T1000 (cell line): ENCODE measurements around the gene LIPE.

Source experiments
- DNase-seq: peaks from one replicate; lab custom pipeline; 2025; ENCODE audit warnings: mixed read lengths; lab: John Stamatoyannopoulos, UW

Gene LIPE

DNA sequence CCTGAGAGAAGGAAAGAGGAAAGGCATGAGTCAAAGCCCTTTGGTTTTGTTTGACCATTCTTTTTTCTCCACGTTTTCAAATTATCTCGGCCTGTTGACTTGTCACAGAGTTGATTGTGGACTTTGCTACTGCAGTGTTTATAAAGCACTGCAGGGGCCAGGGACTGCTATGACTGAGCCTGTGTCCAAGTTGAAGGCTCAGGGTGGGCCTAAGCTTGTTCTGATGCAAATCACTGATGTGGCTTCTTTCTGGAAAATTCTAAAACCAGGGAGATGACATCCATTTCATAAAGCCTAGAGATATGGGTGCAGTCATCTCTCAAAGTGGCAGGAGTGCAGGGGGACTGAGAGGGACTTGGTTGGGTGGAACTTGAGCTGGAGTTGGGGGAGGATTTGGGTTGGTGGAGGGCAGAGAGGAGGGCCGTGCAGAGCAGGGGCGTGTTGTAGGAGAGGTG, 16.8 kb upstream of the LIPE start:
- no peak for DNase-seq

DNA sequence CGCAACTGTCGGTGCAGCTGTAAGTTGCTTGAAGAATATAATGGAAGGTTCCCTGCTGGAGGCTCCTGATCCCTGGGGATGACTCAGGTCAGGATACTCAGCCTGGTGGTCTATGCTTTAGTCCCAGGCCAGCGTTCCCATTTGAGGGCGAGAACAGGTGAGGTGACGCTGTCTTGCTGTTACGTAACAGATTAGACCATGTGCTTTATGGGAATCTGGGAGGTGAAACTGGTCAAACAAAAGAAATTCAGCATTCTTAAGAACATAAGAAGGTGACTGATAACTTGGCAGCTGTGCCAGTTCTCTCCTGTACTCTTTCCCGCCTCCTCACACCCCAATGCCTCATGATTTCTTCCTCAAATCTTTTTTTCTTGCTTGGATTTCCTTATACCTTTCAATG, 15.6 kb upstream of the LIPE start, which contains the start of gene CXCL17:
Gene CXCL17 (minus strand): TSS at position 114 of the 400 bp plus-strand sequence. CDS start 114 bp downstream, outside the sequence.
- DNase-seq = no peak

DNA sequence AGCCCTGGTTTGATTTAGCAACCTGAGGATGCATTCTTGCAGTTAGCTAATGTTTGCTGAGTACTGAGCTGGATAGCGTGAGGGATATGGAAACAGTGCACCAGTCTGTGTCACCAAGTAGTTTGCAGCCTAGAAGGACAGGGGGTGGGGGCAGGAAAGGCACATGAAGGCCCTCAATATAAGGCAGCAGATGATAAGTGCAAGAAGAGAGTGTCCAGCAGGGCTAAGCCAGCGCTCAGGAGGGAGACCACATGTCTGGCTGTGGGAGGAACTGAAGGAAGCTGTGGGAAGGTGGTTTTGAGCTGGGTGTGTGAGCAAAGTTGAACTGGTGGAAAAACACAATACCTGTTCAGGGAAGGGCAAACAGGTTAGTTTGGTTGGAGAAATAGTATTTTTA, 13.9 kb upstream of the LIPE start:
- no peak for DNase-seq

DNA sequence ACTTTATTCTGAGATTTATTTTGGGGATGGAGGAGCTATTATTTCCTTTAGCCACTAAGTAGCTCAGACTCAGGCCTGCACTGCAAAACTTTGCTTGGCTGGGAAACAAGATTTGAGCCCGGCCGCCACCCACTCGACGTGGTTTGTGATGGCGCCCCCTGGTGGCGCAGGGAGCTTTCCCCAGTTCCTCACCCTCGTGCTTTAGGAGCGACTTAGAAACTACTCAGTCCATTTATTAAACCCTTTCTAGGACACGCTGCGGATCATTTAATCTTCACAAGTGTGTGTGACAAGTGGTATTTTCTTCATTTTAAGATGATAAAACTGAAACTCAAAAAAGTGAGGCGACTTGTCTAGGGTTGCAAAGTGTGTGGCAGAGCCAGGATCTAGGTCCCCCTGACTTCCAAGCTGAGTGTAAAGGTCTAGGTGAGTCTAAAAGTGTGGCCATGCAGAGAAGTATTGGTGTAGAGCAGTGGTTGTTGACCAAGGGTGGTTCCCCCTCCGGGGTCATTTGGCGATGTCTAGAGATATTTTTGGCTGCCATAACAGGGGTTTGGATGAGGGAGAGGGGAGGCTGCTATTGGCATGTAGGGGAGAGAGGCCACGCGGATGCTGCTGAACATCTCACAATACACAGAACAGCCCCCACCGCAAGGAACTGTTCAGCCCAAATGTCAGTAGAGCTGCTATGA, 13.3 kb upstream of the LIPE start:
- peak; percentile 5 for DNase-seq

DNA sequence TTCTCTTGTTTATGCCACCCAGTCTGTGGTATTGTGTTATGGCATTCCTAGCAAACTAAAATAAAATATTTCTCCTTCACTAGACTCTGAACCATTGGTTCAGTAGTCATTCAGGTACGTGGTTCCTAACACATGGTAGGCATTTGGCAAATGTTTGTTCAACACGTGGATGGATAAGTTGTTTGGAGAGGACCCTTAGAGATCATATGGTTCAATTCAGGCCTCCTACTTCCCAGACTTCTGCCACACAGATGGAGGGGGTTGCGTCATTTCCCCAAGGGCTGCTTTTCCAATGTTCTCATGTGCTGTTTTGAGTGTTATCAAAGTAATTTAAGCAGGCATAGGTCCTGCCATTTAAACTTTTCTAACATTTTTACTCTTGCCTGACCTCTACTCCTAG, 8.8 kb upstream of the LIPE start:
- no peak for DNase-seq

DNA sequence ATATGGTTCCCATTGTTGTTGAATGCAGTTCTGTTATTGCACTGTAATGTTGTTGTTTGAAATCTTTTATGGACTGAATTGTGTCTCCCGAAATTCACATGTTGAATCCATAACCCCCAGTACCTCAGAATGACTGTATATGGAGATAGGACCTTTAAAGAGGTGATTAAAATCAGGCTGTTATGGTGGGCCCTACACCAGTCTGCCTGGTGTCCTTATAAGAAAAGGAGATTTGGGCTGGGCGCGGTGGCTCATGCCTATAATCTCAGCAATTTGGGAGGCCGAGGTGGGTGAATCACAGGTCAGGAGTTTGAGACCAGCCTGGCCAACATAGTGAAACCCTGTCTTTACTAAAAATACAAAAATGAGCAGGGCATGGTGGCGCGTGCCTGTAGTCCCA, 8.1 kb upstream of the LIPE start:
- DNase-seq = no peak

DNA sequence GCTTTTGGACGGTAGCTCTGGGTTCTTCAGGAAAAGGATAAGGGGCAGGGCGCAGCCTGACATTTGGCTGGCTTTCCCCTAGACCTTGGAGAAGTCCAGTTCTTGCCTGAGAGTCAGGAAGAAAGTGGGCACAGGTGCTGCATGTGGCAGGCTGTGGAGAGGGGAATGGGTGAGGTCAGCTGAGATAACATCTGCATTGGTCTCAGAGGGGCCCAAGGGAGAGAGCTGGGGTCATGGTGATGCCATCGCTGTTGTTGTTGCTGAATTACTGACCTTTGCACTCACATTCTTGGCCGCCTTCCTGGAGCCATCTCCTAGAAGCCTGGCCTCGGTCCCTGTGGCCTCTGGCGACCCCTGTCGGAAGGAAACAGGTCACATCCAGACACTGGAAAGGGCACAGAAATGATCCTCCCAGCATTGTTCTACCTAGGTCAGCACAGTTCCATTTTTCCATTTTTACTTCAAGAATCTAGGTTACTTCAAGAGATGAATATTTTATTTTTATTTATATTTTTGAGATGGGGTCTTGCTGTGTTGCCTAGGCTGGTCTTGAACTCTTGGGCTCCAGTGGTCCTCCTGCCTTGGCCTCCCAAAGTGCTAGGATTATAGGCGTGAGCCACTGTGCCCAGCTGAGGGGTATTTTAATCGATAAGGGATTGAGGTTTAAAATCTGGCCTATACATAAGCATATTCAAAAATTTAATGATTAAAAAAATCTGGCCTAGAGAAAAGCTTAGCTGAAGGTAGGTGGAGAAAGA, 6.5 kb upstream of the LIPE start:
- DNase-seq = peak; percentile 43

DNA sequence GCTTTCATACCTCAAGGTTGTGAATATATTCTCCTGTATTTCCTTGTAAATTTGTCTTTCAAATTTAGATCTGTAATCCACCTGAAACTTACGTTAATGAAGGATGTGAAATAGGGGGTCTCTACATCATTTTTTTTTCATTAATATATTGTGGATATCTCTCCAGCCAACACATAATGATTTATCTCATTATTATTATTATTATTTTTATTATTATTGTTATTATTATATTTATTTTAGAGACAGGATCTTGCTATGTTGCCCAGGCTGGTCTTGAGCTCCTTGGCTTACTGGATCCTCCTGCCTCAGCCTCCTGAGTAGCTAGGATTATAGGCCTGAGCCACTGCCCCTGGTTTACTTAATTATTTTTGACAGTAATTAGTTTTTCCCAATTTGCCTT, 4.3 kb upstream of the LIPE start:
- DNase-seq = no peak

DNA sequence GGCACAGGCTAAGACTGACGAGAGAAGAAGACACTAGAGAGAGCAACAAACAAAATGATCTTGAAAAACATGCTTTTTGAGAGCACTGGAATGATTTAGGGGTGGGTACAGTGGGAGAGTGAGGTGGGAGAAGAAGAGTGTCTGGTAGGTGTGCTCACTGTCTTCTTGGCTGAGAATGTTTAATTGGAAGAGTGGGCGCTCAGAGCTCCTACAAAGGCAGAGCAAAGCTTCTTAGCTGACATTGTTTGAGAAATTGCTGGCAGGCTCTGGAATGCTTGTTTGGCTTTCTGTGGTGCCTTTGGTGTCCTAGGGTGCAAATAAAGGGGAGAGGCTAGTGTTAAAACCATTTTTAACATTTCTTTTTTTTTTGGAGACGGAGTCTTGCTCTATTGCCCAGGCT, 1.5 kb upstream of the LIPE start:
- no peak for DNase-seq

DNA sequence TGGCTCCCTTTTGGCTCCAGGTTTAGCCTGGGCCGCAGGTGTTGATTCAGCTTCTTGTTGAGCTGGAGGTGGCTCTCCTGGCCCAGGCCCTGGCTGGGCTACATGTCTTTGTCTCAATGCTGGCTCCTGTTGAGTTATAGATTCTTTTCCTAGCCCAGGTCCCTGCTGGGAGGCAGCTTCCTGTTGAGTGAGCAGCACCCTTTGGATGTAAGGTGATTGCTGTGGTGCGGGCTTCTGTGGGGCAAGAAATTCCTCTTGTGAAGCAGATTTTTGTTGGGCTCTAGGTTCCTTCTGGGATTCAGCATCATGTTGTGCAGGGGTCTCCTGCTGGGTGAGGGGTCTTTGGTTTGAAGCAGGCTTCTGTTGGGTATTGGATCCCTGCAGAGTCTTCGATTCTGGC, 545 bp downstream of the LIPE start:
- no peak for DNase-seq

DNA sequence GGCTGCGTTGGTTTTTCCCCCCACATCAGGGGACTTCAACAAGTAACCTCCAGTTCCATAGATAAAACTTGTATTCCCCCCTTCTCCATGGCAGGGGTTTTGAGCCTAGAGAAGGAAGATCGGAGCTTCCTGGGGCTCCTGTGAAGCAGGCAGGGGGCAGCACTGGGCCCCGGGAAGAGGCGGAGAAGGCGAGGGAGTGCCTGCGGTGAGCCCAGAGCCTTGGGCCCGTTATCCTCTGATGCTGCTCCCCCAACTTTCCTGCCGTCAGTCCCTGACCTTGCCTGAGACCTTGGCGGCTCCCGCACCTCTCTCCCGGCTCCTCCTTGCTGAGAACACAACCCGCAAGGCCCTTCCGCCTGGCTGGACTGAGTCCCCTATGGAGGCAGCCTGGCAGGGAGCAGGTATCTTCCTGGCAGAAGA, 2.5 kb downstream of the LIPE start:
- DNase-seq = no peak

DNA sequence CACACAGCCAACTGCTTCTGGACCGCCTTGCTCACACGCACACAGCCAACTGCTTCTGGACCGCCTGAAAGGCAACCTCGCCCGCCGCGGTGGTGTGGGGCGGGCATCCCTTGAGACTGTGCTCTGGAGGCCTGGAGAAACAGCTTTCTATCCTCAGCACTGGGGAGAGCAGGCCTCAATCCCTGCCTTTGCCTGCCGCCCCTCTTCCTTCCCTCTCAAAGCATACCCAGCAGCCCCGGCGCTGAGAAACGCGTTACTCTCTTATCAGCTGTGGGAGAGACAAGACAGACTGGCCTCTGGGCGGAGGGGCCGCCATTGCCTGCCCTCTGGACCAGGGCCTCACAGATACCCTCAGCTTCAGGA, 2.9 kb downstream of the LIPE start:
- DNase-seq = no peak

DNA sequence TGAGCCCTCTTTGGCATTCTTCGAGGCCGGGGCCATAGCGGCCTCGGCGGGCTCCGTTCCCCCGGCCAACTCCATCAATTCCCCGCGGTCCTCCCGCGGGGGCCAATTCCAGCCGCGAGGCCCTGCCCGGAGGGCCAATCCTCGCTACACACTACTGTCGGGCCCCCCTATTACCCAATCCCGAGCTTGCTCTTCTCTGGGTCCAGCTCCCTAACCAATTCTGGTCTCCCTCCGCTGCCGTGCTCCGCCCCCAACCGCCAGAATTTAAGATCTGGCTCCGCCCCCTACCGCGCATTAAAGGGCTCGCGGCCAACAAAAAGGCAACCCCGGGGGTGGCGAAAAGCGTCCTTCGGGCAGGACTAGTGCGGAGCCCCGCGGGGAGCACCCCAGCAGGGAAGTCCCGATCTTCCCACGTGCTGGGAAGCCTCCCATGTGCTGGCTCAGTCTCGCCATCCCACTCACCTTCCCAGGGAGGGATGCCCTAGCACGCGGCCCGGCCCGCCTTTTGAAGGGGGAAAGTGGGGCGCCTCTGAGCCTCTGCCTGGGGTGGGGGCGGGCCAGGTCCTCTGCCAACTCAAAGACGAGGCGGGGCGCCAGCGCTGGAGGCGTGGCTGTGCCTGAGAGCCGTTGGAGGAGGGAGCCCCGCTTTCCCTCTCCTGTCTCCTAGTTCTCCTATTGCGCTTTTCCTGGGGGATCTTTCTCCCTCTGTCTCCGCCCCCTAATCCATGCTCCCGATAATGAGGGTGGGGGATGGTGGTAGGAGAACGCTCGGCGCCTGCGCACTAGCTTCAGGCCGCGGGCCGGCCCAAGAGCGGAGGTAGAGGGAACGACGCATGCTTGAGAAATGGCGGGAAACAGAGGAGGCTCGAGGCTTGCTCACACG, 3.5 kb downstream of the LIPE start:
- DNase-seq = peak; percentile 81

DNA sequence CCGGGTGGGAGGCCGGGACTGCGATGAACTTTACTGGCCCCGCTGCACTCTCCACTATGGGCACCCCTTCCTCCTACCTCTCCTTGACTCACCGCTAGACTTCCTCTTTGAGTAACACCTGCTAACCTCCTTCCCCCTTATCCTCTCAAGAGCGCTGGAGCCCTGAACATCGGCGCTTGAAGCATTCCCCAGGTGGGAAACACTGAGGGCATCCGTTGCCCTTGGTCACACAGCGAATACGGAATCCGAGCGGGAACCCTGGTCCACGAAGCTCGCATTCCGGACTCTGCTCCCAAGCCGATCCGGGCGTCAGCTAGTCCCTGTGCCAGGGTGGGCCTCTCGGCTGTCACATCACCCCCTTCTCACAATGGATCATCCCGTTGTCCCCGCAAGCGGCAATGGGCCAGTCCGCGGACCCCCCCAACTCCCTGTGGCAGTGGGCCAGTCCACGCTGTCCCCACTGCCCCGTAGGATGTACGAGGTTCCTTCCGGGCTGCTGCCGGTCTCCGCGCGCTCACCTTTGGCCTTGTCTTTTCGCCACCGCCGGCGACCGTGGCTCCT, 4.2 kb downstream of the LIPE start:
- DNase-seq = no peak

DNA sequence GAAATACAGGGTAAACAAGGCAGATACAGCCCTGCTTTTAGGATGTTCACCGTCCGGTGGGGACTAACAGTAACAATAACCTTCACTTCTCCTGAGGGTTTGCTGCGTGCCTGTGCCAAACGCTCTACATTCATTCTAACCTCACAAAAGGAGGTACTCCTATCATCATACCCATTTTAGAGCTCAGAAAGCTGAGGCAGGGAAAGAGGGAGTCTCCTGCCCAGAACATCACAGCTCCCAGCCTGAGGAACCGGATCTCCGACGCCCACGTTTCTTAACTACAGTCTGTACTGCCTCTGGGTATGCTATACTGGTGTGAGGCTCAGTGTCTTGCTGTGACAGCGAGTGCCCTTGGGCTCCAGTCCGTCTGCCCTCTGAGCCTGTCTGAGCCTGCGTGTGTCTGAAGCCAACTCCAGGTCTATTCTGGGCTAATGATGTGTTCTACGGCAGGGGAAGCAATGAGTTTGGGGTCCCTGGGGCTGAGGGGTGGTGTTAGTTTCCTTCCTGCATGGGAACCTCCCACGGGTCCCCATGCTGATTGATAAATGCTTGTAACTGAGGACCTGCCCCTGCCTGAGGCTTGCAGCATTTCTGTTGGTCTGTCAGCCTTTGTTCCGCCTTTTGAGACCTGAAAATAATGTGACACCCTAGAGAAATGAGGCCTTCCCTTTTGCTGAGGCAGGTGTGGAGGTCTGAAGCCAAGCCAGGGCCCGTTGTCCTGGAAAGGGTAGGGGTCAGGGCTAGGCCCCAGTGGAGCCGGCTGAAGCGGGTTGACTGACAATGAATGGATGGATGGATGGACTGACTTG, 4.9 kb downstream of the LIPE start:
- no peak for DNase-seq

DNA sequence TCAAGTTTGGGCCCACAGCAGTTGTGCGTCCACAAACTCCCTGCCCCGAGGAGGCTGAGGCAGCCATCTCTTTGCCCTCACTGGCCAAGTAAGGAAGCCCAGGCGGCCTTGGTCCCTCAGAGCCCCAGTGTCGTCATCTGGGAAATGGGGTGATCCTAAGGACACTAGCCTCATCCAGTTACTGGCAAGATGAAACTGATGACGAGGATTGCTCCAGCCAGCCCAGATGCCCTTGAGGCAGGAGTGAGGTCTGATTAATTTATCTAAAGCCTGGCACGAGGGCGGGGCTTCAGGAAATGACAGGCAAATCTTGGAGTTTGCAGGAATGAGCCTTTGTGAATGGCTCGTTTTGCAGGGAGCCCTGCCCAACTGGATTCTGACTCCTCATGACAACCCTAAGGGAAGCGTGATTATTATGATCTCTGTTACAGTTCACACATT, 5.6 kb downstream of the LIPE start:
- DNase-seq = no peak

DNA sequence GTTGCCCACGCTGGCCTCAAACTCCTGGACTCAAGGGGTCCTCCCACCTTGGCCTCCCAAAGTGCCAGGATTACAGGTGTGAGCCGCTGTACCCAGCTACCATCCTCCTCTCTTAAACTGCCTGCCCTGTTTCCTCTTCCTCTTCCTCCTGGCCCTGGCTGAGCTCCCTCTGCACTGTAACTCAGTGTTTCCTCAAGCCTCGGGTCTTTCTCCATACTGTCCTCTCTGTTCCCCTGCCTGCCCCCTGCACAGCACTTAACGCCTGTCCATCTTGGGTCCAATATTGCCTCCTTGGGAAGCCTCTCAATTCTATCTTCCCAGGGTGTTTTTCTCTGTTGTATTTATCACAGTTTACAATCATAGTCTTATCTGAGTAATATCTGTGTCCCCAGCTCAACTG, 6.1 kb downstream of the LIPE start:
- DNase-seq = no peak

DNA sequence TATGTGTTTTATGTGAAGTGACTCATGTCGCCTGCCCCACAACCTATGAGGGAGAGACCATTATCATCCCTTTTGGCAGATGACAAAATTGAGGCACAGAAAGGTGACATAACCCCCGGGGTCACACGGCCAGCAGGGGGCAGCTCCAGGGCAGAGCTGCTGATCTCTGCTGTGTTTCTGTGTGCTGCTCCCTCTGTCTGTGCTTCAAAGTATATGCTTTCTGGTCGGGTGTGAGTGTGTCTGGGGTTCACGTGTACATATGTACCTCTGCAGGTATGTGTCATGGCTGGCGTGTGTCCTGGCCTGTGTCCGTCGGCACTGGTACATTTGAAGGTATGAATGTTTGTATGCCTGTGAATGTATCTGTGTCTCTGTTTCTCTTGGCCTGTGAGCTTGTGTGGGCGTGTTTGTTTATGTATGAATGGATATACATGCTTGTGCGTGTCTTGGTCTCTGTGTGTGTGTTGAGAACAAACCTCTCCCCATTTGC, 7.1 kb downstream of the LIPE start:
- DNase-seq = no peak

DNA sequence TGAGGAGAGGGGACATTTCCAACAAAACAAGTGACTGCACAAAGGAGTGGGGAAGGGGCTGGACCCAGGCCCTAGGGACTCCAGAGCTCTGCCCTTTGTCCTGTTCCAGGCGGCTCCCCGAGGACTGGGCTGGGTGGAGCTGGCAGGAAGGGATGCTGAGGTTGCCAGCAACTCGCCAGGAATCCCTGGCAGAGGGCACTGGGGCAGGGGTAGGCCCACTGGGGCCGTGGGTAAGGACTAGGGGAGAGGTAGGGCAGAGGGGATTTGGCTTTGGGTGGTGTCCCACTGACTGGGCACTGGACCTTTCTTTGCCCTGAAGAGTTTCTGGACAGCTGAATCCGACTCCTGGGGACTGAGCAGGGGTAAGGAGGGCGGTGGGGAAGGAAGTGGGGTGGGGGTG, 7.9 kb downstream of the LIPE start:
- DNase-seq = no peak

DNA sequence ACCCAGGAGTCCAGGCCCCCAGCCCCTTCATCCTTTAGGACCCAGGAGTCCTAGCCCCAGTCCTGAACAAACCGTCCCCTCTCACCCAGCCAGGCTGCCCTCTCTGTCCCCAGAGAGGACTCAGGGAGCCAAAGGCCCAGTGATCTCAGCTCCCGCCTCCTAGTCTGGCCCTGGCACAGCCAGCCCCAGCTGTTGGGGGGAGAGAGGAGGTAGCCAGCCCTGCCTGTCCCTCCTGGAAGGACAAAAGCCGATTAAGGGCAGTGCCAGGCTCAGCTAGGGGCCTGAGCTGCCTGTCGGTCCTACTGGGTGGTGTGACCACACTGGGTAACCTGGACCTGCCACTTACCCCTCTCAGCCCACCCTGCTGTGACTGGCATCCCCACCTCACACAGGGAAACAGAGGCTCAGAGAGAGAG, 14.5 kb downstream of the LIPE start:
- DNase-seq = no peak

DNA sequence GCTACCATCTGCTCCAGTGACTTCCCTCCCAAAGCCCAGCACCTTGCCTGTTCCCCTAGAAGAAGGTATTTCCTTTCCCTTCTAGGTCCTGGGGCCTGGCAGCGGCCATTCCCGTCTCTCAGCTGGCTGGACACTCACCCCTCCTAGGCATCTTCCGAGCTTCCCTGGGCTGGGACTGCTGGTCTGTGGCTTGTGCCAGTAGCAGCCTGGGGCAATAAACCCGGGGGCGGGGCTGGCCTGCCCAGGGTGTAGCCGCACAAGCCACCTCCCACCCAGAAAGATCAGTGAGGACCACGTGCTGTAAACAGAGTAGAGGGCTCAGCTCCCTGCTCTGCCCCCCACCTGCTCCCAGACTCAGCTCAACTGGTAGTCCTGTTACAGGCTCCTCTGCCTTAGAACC, 15.0 kb downstream of the LIPE start:
- DNase-seq = no peak
